HepG2 (cell line): ENCODE measurements around the gene DAAM2. TPM values are rescaled to one million over a fixed set of nuclear protein-coding genes. Genes with fewer than 3 reads are reported as not detected.

ENCODE experiments used
- ATAC-seq: fragments of 200-7000 bp; cut with Tn5 transposase; 3 replicates; pipeline ENCODE4 v1.9.1; 2020; ENCODE audit warnings: mild to moderate bottlenecking, moderate library complexity
- BruUV-seq: library from RNA; stranded (reverse); fragments of 400-500 nt; replicated peaks from 2 replicates; lab custom pipeline; 2021; lab: Mats Ljungman, UMichigan
- CTCF ChIA-PET: fragments of 300-600 bp; formaldehyde crosslinking; extraction: SDS; loops from one replicate; lab custom pipeline; 2021; ENCODE audit warnings: low total read pairs, inconsistent platforms, low intra/inter-chr PET ratio; lab: Yijun Ruan, JAX
- POLR2A ChIA-PET: fragments of 350-600 bp; sonication (Branson Sonifier 250); formaldehyde crosslinking; loops from one replicate; lab custom pipeline; 2020; ENCODE audit warnings: antibody characterized with exemption, inconsistent platforms; lab: Yijun Ruan, JAX
- DNase-seq: peaks from one replicate; pipeline ENCODE4 v3.0.0-alpha.2; 2015; ENCODE audit warnings: low spot score
- FAIRE-seq: peaks from 3 replicates; lab custom pipeline; 2011; peaks lifted over from hg19 to GRCh38; lab: Jason Lieb, UNC
- H2AFZ ChIP-seq: one replicate; pipeline ENCODE4 v1.6.1; 2011; ENCODE audit warnings: low read length, inconsistent platforms
- H3K27ac ChIP-seq: fragments of 300-600 bp; 3 replicates; pipeline ENCODE4 v1.8.0; 2011; ENCODE audit warnings: mixed run types, mild to moderate bottlenecking, mixed read lengths, low read length, inconsistent platforms; ENCODE audit not compliant: insufficient read depth; ENCODE audit errors: extremely low read length
- H3K27me3 ChIP-seq, 2 experiments: fragments of 200-600 bp in 1 of 2; 2 replicates in 1 of 2; 3 replicates in 1 of 2; pipeline versions ENCODE4 v1.6.0 to v1.8.0; 2011; ENCODE audit warnings: low read length in 2 of 2, mild to moderate bottlenecking in 2 of 2, moderate library complexity in 2 of 2, inconsistent platforms in 1 of 2; ENCODE audit not compliant: insufficient read depth in 2 of 2, control insufficient read depth in 1 of 2
- H3K36me3 ChIP-seq, 2 experiments: fragments of 200-600 bp in 1 of 2; replicated peaks in 1 of 2; 2 replicates in 1 of 2; 3 replicates in 1 of 2; pipeline versions ENCODE4 v1.5.1 to v1.8.0; 2011; ENCODE audit warnings: low read length in 2 of 2, inconsistent platforms in 1 of 2; ENCODE audit not compliant: insufficient read depth in 2 of 2, control insufficient read depth in 1 of 2
- H3K4me1 ChIP-seq: 2 replicates; pipeline ENCODE4 v1.5.1; 2012; ENCODE audit warnings: low read length, inconsistent platforms; ENCODE audit not compliant: insufficient read depth
- H3K4me2 ChIP-seq: 2 replicates; pipeline ENCODE4 v1.6.0; 2011; ENCODE audit warnings: low read depth, low read length, inconsistent platforms
- H3K4me3 ChIP-seq, 3 experiments: fragments of 200-600 bp in 1 of 3; sonication (generic), shearing (Covaris generic) in 1 of 3; replicated peaks in 1 of 3; 2 replicates each; pipeline ENCODE4 v1.5.1; 2011 to 2016; ENCODE audit warnings: low read length in 3 of 3, inconsistent platforms in 2 of 3, low read depth in 2 of 3, mild to moderate bottlenecking in 2 of 3, control low read depth in 1 of 3, mixed read lengths in 1 of 3; ENCODE audit not compliant: insufficient read depth in 1 of 3
- H3K79me2 ChIP-seq: one replicate; pipeline ENCODE4 v1.6.1; 2011; ENCODE audit warnings: low read length, inconsistent platforms; ENCODE audit not compliant: insufficient read depth
- H3K9ac ChIP-seq: 2 replicates; pipeline ENCODE4 v1.6.0; 2011; ENCODE audit warnings: mild to moderate bottlenecking, low read depth, low read length, inconsistent platforms; ENCODE audit not compliant: insufficient read depth
- H3K9me3 ChIP-seq: 2 replicates; pipeline ENCODE4 v1.5.1; 2012; ENCODE audit warnings: mild to moderate bottlenecking, low read length
- H4K20me1 ChIP-seq: 2 replicates; pipeline ENCODE4 v1.6.0; 2011; ENCODE audit warnings: inconsistent platforms, mild to moderate bottlenecking, low read length, moderate library complexity; ENCODE audit not compliant: insufficient read depth
- REPIN1 ChIP-seq: sonication (generic); formaldehyde crosslinking; IDR thresholded peaks from 2 replicates; pipeline ENCODE4 v1.8.0; 2022; ENCODE audit warnings: missing genetic modification reagents, low read depth, mild to moderate bottlenecking, borderline replicate concordance
- STAG1 ChIP-seq: sonication (generic); formaldehyde crosslinking; IDR thresholded peaks from 2 replicates; pipeline ENCODE4 v1.4.0; 2020; ENCODE audit warnings: missing genetic modification reagents
- ZC3H13 ChIP-seq: sonication (generic); formaldehyde crosslinking; IDR thresholded peaks from 2 replicates; pipeline ENCODE4 v1.8.1; 2023; ENCODE audit warnings: mild to moderate bottlenecking, missing genetic modification reagents, moderate library complexity
- ZNF17 ChIP-seq: sonication (generic); formaldehyde crosslinking; IDR thresholded peaks from 2 replicates; pipeline ENCODE4 v1.5.0; 2020; ENCODE audit warnings: mild to moderate bottlenecking, missing genetic modification reagents
- ZNF256 ChIP-seq: sonication (generic); formaldehyde crosslinking; conservative IDR thresholded peaks from 2 replicates; pipeline ENCODE4 v1.4.0; 2020; ENCODE audit warnings: missing genetic modification reagents
- ZNF792 ChIP-seq: IDR thresholded peaks from 2 replicates; pipeline ENCODE4 v1.6.1; 2016
- WGBS: methylation state at CpG from one replicate; pipeline ENCODE4 v1.1.6; 2017; ENCODE audit warnings: low lambda C conversion rate; 5-methylcytosine and 5-hydroxymethylcytosine counted together
- in situ Hi-C: cut with HindIII; loops from 2 replicates; pipeline ENCODE4 v1.10.0; 2017; ENCODE audit warnings: low pct_unique_long_range_greater_than_20kb; ENCODE audit not compliant: extremely low pct_ligation_motif_present
- intact Hi-C: fragments of 100-400 bp; cut with micrococcal nuclease; formaldehyde crosslinking; loops from one replicate; pipeline ENCODE4 v1.10.0; 2022; ENCODE audit not compliant: unreplicated experiment
- polyA plus RNA-seq, 8 experiments: library from polyadenylated mRNA; depleted of rRNA in 3 of 8; stranded (reverse) in 7 of 8; unstranded in 1 of 8; fragments of >200 nt; fragmentation: Illumina TruSeq in 4 of 8; extraction: Trizol in 4 of 8; gene quantifications; 2 replicates each; pipeline versions ENCODE4 v1.2.1 to v1.2.3, GENCODE V29; 2011 to 2016; ENCODE audit warnings: low read depth in 4 of 8, missing spikeins in 1 of 8, mixed read lengths in 1 of 8; ENCODE audit not compliant: insufficient read depth in 1 of 8
- total RNA-seq, 5 experiments: library from RNA; depleted of rRNA; stranded (reverse); fragments of >200 nt; fragmentation: Illumina TruSeq; extraction: Trizol; gene quantifications; 2 replicates each; pipeline ENCODE4 v1.2.3, GENCODE V29; 2016; ENCODE audit warnings: low read depth in 1 of 5
- TF ChIP-seq, protein P1 (sequence below): IDR thresholded peaks from 2 replicates; pipeline ENCODE4 v1.4.0; 2020; ENCODE audit warnings: mild to moderate bottlenecking, missing genetic modification reagents

Gene DAAM2
- total and polyA plus RNA-seq, 2 of the 13 experiments (the other 11 are each of a cell fraction or from before 2014, with no cell fraction given): 0.01 TPM; not detected in 1

DNA sequence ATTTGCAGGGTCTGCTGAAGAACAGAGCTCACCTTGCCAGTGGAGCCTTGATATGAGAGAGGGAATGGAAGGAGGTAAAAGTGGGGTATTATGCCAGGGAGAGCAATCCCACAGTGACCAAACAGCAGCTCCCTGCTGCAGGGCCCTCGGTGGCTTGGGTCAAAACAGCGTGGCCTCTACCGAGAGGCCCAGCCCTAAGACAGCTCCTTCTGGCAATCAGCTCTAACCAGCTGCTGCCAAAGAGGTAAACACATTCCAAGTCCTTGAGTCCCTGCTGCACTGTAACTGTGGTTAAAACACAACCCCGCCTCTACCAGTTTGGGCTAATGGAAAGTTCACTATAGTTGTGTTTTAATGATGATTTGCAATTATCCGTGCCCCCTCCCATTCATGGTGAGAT lies 1.4 kb upstream of the DAAM2 start:
- Histone ChIP-seq H4K20me1 (no peaks in the 10 kb centered on the region), H3K79me2 (no peaks in the 10 kb centered on the region), H3K27me3 (peaks cover 0 to 22% of the 10 kb centered on the region in 2 experiments; a peak in 2 of 5 replicates), H3K9me3 (no peaks in the 10 kb centered on the region), H3K4me3 (no peak overlapping the region), H3K27ac (no peak overlapping the region), H2AFZ (no peak overlapping the region), H3K9ac (no peak overlapping the region), H3K36me3 (no peaks in the 10 kb centered on the region), H3K4me1 (no peaks in the 10 kb centered on the region), H3K4me2 (no peak overlapping the region)
- in situ Hi-C loops: no loop called here
- TF ChIP-seq ZNF792 (CRISPR knock-in tag): no peak
- no peak for TF ChIP-seq REPIN1 (CRISPR knock-in tag)
- TF ChIP-seq ZNF256 (CRISPR knock-in tag): no peak
- intact Hi-C loops: no loop called here
- no peak for DNase-seq
- no peak for FAIRE-seq
- no peak for ATAC-seq
- CTCF ChIA-PET: no interaction called here
- WGBS: 54% methylated on average over 5 of the region's 5 CpGs
- no TSS peak for BruUV-seq
- POLR2A ChIA-PET: no interaction called here

DNA sequence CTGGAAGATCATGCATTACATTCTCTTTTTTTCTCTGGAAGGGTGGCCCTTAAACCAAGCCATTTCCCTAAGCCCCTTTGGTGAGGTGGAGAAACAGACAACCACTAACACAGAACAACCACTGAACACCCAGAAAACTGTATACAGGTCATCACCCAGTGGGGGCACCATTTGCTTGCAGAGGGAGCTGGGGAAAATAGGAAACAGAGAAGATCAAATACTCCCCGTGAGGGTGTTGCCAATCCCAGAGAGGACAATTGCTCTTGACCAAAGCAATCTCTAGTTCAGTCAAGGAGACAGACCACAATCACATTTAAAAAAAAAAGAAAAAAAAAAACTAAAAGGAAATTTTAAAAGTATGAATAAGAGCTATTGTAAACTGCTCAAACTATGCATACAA lies 865 bp upstream of the DAAM2 start:
- Histone ChIP-seq H3K79me2 (no peaks in the 10 kb centered on the region), H3K4me3 (no peak overlapping the region), H2AFZ (no peak overlapping the region), H3K27me3 (peaks cover 0 to 22% of the 10 kb centered on the region in 2 experiments; a peak in 2 of 5 replicates), H3K4me2 (no peak overlapping the region), H3K27ac (no peak overlapping the region), H3K4me1 (no peaks in the 10 kb centered on the region), H3K36me3 (no peaks in the 10 kb centered on the region), H3K9ac (no peak overlapping the region), H4K20me1 (no peaks in the 10 kb centered on the region), H3K9me3 (no peaks in the 10 kb centered on the region)
- POLR2A ChIA-PET: no interaction called here
- no TSS peak for BruUV-seq
- TF ChIP-seq, protein P1, sequence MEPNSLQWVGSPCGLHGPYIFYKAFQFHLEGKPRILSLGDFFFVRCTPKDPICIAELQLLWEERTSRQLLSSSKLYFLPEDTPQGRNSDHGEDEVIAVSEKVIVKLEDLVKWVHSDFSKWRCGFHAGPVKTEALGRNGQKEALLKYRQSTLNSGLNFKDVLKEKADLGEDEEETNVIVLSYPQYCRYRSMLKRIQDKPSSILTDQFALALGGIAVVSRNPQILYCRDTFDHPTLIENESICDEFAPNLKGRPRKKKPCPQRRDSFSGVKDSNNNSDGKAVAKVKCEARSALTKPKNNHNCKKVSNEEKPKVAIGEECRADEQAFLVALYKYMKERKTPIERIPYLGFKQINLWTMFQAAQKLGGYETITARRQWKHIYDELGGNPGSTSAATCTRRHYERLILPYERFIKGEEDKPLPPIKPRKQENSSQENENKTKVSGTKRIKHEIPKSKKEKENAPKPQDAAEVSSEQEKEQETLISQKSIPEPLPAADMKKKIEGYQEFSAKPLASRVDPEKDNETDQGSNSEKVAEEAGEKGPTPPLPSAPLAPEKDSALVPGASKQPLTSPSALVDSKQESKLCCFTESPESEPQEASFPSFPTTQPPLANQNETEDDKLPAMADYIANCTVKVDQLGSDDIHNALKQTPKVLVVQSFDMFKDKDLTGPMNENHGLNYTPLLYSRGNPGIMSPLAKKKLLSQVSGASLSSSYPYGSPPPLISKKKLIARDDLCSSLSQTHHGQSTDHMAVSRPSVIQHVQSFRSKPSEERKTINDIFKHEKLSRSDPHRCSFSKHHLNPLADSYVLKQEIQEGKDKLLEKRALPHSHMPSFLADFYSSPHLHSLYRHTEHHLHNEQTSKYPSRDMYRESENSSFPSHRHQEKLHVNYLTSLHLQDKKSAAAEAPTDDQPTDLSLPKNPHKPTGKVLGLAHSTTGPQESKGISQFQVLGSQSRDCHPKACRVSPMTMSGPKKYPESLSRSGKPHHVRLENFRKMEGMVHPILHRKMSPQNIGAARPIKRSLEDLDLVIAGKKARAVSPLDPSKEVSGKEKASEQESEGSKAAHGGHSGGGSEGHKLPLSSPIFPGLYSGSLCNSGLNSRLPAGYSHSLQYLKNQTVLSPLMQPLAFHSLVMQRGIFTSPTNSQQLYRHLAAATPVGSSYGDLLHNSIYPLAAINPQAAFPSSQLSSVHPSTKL (CRISPR knock-in tag): no peak
- TF ChIP-seq STAG1 (CRISPR knock-in tag) (0 out of 2 replicates have a peak, but pooled peaks have one; percentile 16), ZNF17 (CRISPR knock-in tag) (no peak), ZC3H13 (CRISPR knock-in tag) (no peak)
- ATAC-seq (no peak), FAIRE-seq (no peak), DNase-seq (peak; percentile 22)
- CTCF ChIA-PET: no interaction called here
- intact Hi-C loops: no loop called here
- WGBS: 4% methylated on average over 1 of the region's 1 CpG
- in situ Hi-C loops: no loop called here
